Lung microvascular endothelial cell (primary cell): ENCODE results near the gene MKNK2. TPM values are rescaled to one million over a fixed set of nuclear protein-coding genes. Genes with fewer than 3 reads are reported as not detected.
"Not testable (repeated sequence)": the region's sequence is repeated elsewhere in the genome, so short reads cannot be mapped to it uniquely, and the experiment has no call there.

Experiments used
- DNase-seq, 2 donors: peaks; one replicate each; pipeline versions ENCODE4 v3.0.0 to v3.0.0-alpha.2; 2010; ENCODE audit warnings: low read depth in 2 of 2
- total RNA-seq: library from RNA; depleted of rRNA; stranded (reverse); fragments of >200 nt; gene quantifications from 2 replicates; pipeline ENCODE4 v1.2.1, GENCODE V29; 2014

MKNK2 gene
- total RNA-seq, 1 donor from 2014 or later, result 102 TPM

GRCh38 chr19:2044709-2045500 is 6.1 kb downstream of the MKNK2 start:
- DNase-seq, result no peak

GRCh38 chr19:2043961-2044708 is 6.9 kb downstream of the MKNK2 start:
- no peak for DNase-seq

GRCh38 chr19:2043251-2043641 is 7.8 kb downstream of the MKNK2 start:
- DNase-seq, result no peak

DNA sequence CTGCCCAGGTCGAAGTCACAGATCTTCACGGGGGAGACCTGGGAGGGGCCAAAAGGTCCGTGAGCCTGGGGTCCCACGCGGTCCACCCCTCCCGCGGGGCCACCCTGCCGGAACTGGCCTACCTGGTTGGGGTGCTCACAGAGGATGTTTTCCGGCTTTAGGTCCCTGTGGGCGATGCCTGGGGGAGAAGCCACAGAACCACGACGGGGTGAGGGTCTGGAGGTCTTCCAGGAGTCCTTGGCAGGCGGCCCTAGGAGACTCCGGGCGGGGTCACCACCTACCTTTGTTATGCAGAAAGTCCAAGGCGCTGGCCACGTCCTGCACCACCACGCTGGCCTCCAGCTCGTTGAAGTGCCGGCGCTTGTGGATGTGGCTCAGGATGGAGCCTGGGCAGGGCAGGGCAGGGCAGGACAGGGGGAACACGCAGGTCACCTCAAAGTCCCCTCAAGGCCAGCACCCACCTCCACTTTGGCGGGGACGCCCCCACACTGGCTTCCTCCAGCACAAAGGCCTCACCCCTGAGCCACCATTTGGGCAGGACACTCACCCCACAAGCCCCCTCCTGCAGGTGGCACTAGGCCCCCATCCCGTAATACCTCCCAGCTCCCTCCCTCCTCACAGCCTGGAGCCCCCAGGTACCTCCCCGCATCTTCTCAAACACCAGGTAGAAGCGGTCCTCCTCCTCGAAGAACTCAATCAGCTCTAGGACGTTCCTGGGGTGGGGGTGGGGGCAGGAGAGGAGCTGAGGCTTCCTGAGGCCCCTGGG is 8.4 kb downstream of the MKNK2 start:
- DNase-seq, result no peak

DNA sequence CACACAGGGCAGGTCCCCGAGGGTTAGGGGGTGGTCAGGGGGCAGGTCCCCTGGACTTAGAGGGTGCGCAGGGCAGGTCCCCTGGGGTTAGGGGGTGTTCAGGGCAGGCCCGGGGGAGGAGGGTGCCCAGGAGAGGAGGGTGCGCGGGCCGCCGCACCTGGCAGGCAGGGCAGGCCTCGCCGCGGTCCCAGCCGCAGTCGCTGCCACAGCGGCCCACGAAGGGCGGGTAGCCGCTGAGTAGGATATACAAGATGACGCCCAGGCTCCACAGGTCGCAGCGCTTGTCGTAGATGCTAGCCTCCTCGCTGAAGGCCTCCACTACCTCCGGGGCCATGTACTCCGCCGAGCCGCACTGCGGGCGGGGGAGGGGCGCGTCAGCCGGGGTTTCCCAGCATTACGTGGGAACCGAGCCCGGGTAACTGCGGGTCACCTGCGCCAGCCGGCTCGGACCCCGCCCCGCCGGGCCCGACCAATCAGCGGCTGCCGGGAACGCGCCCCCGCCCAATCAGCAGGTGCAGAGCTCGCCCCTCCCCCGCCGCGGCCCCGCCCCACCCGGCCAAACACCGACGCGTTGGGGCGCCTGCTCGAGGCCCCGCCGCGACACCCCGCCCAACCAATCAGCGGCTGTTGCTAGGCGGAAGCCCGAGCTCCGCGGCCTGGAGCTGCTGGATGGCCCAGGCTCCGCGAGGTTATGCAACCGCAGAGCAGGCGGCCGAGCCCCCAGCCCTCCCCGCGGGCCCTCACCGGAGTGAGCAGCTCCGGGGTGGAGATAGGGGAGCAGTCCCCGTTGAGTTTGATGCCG is 9.2 kb downstream of the MKNK2 start:
- peak; percentile 87 to 98 for DNase-seq

DNA sequence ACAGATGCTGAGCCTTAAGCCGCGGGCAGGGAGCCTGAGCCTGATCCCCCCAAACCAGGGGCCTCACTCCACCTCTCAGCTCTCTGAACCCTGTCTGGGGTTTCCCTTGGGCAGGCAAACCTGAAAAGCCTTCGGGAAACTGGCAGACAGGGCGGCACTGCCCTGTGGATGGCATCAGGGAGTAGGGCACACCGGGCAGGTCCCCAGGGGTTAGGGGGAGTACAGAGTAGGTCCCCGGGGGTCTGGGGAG is 9.7 kb downstream of the MKNK2 start:
- DNase-seq, result no peak

GRCh38 chr19:2040647-2041432 is 10.2 kb downstream of the MKNK2 start:
- no peak for DNase-seq

DNA sequence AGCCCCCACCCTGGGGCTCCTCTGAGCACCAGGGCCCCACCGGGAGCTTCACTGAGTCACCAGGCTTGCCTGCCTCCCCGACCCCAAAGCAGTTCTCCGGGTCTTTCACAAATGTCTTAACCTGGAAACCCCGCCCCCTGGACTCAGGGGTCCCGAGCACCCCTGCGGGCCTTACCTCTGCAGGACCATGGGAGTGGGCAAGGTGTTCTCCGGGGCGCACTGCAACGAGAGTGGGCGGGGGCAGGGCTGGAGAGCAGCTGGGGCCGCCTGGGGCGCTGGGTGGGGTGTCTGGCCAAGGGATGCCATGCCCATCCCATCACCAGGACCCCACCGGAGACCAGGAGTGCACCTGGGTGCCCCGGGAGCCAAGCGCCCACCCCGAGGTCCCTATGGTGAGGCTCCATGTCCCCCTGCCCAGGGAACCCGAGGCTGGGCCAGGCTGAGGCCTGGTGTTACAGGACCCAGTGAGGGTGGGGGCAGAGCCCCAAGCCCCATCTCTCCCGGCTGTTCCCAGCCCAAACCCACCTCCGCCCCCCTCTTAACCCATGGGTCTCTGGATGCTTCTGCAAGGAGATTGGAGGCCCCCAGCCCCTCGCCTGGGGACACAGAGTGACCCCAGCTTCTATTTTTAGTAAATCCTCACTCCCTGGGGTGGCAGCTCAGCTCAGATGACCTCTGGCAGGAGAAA is 10.9 kb downstream of the MKNK2 start:
- DNase-seq, result no peak

- DNase-seq, result no peak
Measured at GRCh38 chr19:2039089-2039958, 11.7 kb downstream of the MKNK2 start.

GRCh38 chr19:2038284-2039088 is 12.6 kb downstream of the MKNK2 start:
- no peak for DNase-seq

GRCh38 chr19:2037651-2038255 is 13.3 kb downstream of the MKNK2 start:
- DNase-seq, result no peak

DNA sequence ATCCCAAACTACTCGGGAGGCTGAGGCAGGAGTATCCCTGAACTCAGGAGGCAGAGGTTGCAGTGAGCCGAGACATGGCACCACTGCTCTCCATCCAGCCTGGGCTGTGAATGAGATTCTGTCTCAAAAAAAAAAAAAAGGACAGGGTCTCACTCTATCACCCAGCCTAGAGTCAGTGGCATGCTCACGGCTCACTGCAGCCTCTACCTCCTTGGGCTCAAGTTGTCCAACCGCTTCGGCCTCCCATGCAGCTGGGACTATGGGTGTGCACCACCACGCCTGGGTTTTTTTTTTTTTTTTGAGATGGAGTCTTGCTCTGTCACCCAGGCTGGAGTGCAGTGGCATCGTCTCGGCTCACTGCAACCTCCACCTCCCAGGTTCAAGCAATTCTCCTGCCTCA is 14.6 kb downstream of the MKNK2 start:
- DNase-seq, result no peak

- DNase-seq, result no peak
Measured at GRCh38 chr19:2035590-2035991, 15.5 kb downstream of the MKNK2 start.

DNA sequence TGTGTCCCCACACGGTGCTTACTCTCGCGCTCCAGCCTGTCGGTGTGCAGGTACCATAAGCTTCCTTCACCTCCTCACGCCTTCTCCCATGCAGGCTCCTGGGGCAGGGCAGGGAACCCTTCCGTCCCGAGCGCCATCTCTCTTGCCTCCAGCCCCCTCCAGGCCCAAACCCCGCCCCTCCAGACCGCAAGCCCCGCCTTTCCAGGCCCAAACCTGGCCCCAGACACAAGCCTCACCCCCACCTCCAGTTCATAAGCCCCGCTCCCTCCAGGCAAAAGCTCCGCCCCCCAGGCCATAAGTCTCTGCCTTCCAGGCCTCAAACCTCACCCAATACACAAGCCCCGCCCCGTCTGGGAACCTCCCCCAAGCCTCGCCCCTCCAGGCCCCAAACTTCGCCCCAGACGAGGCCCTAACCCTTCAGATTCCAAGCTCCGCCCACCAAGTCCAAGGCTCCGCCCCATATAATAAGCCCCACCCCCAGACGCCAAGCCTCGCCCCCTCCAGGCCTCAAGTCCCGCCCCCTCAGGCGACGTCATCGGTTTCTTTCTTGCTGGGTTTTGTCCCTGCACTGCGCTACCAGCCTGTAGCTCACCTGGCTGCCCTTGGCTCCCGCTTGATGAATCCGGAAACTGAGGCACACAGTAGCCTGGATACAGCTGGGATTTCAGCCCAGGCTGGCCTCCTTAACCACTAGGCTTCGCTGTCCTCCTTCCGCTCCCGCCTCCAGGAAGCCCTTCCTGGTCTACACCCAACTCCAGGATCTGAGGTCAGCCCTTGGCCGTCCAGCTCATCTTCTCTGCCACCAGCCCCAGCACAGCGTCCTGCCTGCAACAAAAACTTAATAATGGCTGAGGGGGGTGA is 16.1 kb downstream of the MKNK2 start:
- peak; percentile 66 to 72 for DNase-seq

GRCh38 chr19:2034253-2034652 is 16.8 kb downstream of the MKNK2 start:
- DNase-seq, result not testable (repeated sequence)

- no peak for DNase-seq
Measured at GRCh38 chr19:2033825-2034159, 17.3 kb downstream of the MKNK2 start.
